Activated naive CD8-positive, alpha-beta T cell treated with anti-CD3 and anti-CD28 coated beads, Interleukin-2, amount 50 U/mL, for 24 hours (primary cell): ENCODE measurements around the gene DAND5.
"Not testable (repeated sequence)": the region's sequence is repeated elsewhere in the genome, so short reads cannot be mapped to it uniquely, and the experiment has no call there.

Experiments used
- ATAC-seq: fragments of 150-1000 bp; cut with Tn5 transposase; one replicate; pipeline ENCODE4 v1.10.0; 2021
- DNase-seq: peaks from one replicate; pipeline ENCODE4 v3.0.0; 2021
- H3K27ac Mint-ChIP-seq: one replicate; pipeline ENCODE4 v1.8.0; 2021; ENCODE audit warnings: mild to moderate bottlenecking, mixed read lengths
- H3K27me3 Mint-ChIP-seq: one replicate; pipeline ENCODE4 v1.8.0; 2021; ENCODE audit warnings: mixed read lengths
- H3K36me3 Mint-ChIP-seq: one replicate; pipeline ENCODE4 v1.8.0; 2021; ENCODE audit warnings: low read depth, mixed read lengths
- H3K4me1 Mint-ChIP-seq: one replicate; pipeline ENCODE4 v1.8.0; 2021; ENCODE audit warnings: mixed read lengths
- H3K4me3 Mint-ChIP-seq: one replicate; pipeline ENCODE4 v1.8.0; 2021; ENCODE audit warnings: mild to moderate bottlenecking, moderate library complexity, mixed read lengths
- H3K9me3 Mint-ChIP-seq: one replicate; pipeline ENCODE4 v1.8.0; 2021; ENCODE audit warnings: mixed read lengths

DAND5 gene

DNA sequence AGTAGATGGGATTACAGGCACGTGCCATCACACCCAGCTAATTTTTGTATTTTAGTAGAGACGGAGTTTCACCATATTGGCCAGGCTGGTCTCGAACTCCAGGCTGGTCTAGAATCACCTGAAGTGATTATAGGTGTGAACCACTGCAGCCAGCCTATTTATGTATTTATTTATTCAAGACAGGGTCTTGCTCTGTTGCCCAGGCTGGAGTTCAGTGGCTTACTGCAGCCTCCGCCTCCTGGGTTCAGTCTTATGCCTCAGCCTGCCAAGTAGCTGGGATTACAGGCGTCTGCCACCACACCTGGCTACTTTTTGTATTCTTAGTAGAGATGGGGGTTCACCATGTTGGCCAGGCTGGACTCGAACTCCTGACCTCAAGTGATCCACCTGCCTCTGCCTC, 17.3 kb upstream of the DAND5 start:
- peaks cover 44% of the 10 kb centered on the region for H3K4me1 Mint-ChIP-seq
- not testable (repeated sequence) for H3K9me3 Mint-ChIP-seq, H3K27me3 Mint-ChIP-seq, ATAC-seq, DNase-seq, H3K27ac Mint-ChIP-seq, H3K4me3 Mint-ChIP-seq
- peaks cover 64% of the 10 kb centered on the region for H3K36me3 Mint-ChIP-seq

DNA sequence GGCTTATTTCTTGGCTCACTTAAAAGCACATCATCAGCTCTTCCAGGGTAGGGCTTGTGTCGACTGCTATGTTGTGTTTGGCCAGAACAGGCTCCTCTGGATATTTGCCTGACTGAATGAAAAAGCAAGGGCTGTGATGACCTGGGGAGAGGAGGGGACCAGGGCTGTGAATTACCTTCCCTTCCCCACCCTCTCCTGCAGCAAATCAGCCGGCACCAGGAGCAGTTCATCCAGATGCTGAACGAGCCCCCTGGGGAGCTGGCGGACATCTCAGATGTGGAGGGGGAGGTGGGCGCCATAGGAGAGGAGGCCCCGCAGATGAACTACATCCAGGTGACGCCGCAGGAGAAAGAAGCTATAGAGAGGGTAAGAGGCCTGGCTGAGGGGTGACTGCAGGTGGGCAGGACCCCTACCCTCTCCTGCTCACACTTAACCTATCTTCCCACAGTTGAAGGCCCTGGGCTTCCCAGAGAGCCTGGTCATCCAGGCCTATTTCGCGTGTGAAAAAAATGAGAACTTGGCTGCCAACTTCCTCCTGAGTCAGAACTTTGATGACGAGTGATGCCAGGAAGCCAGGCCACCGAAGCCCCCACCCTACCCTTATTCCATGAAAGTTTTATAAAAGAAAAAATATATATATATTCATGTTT, 16.8 kb upstream of the DAND5 start:
- H3K36me3 Mint-ChIP-seq, result peaks cover 59% of the 10 kb centered on the region
- DNase-seq (no peak), ATAC-seq (no peak)
- H3K4me3 Mint-ChIP-seq, result no peak overlapping the region
- H3K27ac Mint-ChIP-seq, result no peak overlapping the region
- H3K9me3 Mint-ChIP-seq, result no peaks in the 10 kb centered on the region
- H3K4me1 Mint-ChIP-seq, result peaks cover 43% of the 10 kb centered on the region
- no peaks in the 10 kb centered on the region for H3K27me3 Mint-ChIP-seq

- ATAC-seq (no peak), DNase-seq (no peak)
- H3K4me1 Mint-ChIP-seq, result peaks cover 41% of the 10 kb centered on the region
- no peaks in the 10 kb centered on the region for H3K9me3 Mint-ChIP-seq
- H3K27me3 Mint-ChIP-seq, result no peaks in the 10 kb centered on the region
- H3K27ac Mint-ChIP-seq, result no peak overlapping the region
- H3K36me3 Mint-ChIP-seq, result peaks cover 54% of the 10 kb centered on the region
- no peak overlapping the region for H3K4me3 Mint-ChIP-seq
Measured at GRCh38 chr19:12953138-12953798, 16.1 kb upstream of the DAND5 start.

DNA sequence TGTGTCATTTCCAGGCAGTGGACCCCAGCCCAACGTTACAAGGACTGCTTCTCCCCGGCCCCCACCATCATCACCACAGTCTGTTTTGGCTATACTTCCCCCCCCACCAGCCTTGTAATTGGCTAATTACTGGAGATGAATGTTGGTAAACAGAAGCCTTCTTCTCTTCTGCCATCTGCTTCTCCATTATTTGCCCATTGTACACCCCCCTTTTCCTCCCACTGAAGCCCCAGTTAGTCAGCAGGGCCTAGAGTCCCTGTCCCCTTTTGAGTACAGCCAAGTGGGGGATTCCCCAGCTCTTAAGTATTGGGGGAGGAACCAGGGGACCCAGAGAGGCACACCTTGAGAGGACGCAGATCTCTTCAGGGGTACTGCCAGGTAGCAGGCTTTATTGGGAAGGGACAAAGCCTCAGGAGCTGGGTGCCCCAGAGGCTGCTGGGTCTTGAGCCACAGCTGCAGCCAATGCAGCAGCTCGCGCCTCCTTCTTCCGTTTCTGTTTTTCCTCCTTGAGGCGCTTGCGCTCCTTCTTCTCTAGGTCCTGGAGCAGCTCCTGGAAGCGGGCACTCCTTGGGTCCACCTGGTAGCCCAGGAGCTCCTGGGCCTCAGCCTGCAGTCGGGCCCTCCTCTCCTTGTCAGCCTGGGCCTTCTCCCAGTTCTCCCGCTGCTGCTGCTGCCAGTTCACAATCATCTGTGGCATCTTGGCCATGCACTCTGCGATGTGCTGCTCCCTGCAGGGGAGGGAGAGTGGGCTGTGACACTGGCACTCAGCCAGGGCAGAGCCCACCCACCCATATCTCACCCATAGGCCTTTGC, 15.4 kb upstream of the DAND5 start:
- H3K4me3 Mint-ChIP-seq, result peak overlapping the region; percentile 82
- peak; percentile 9 for ATAC-seq

DNA sequence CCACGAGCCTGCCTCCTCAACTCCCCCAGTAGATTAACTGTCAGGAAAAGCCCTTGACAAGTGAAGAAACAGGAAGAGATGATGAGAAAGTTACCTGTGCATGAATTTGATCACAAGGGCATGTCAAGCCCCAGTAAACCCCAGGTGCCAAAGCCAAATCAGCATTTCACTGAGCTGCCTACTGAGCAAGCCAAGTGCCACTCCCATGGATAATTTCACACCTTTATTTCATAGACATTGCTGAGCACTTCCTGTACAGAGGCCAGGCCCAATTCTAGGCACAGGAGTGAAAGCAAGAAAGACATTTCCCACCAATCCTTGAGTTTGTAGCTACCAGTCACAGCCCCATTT, 14.8 kb upstream of the DAND5 start:
- ATAC-seq (no peak), DNase-seq (no peak)
- Mint-ChIP-seq H3K4me3 (peak overlapping the region; percentile 82), H3K36me3 (peaks cover 48% of the 10 kb centered on the region), H3K27ac (peak overlapping the region; percentile 71), H3K4me1 (peaks cover 41% of the 10 kb centered on the region), H3K27me3 (no peaks in the 10 kb centered on the region), H3K9me3 (no peaks in the 10 kb centered on the region)

More for the DNA sequence above, 15.4 kb upstream of the DAND5 start:
- DNase-seq, result no peak
- no peaks in the 10 kb centered on the region for H3K27me3 Mint-ChIP-seq
- peaks cover 41% of the 10 kb centered on the region for H3K4me1 Mint-ChIP-seq
- no peaks in the 10 kb centered on the region for H3K9me3 Mint-ChIP-seq
- H3K27ac Mint-ChIP-seq, result peak overlapping the region; percentile 71
- H3K36me3 Mint-ChIP-seq, result peaks cover 51% of the 10 kb centered on the region

DNA sequence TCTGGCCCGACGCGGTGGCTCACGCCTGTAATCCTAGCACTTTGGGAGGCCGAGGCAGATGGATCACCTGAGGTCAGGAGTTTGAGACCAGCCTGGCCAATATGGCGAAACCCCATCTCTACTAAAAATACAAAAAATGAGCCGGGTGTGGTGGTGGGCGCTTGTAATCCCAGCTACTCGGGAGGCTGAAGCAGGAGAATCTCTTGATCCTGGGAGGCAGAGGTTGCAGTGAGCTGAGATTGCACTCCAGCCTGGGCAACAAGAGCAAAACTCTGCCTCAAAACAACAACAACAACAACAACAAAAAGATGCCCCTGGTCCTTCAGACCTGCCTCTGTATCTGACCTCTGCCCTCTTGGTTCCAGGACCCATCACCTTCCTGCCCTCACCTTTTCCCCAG, 13.8 kb upstream of the DAND5 start:
- H3K27me3 Mint-ChIP-seq, ATAC-seq, H3K9me3 Mint-ChIP-seq, DNase-seq: not testable (repeated sequence)
- Mint-ChIP-seq H3K4me1 (peaks cover 39% of the 10 kb centered on the region), H3K27ac (peak overlapping the region; percentile 71), H3K36me3 (peaks cover 38% of the 10 kb centered on the region), H3K4me3 (peak overlapping the region; percentile 82)

- Mint-ChIP-seq H3K4me1 (peaks cover 39% of the 10 kb centered on the region), H3K36me3 (peaks cover 34% of the 10 kb centered on the region), H3K4me3 (peak overlapping the region; percentile 82), H3K9me3 (no peaks in the 10 kb centered on the region), H3K27ac (peak overlapping the region; percentile 71), H3K27me3 (no peaks in the 10 kb centered on the region)
- DNase-seq (no peak), ATAC-seq (no peak)
Measured at GRCh38 chr19:12955996-12956395, 13.4 kb upstream of the DAND5 start.

DNA sequence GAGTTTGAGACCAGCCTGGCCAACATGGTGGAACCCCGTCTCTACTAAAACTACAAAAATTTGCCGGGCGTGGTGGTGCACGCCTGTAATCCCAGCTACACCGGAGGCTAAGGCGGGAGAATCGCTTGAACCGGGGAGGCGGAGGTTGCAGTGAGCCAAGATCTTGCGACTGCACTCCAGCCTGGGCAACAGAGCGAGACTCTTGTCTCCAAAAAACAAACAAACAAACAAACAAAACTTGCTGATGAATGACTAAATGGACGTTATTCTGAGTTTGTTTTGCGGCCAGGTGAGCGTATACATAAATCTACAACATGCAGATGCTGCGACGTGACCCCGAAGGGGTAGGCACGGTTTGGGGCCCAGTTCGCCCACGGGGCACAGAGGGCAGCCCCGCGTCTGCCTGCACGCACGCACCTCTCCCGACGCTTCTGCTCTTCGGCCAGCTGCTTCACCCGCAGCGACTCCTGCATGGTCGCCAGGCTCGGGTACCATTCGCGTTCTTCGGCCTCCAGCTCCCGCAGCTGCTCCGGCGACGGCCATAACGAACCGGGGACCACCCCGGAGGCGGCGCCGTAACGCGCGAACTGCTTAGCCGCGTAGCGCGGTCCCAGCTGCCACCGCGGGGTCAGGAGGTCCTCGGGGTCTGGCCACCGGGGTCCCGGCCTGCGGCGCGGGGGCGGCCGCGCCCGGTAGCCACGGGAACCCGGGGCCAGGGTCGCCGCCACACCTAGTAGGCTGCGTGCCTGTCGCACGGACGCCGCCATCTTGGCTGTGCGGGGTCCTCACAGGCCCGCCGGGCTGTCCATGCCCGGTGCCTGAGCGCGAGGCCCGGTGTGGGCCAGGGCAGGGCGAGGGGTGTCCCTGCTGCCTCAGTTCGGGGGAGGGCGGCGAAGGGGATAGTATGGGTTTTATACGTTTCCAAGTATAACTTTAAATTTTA, 12.7 kb upstream of the DAND5 start, which contains the start of gene GADD45GIP1:
Gene GADD45GIP1, minus strand, starts transcription at position 778 of the 943 bp plus-strand sequence. Its CDS starts 11 bp downstream, at position 767.
- Mint-ChIP-seq H3K4me1 (peaks cover 37% of the 10 kb centered on the region), H3K27me3 (no peaks in the 10 kb centered on the region), H3K27ac (peak within 1 kb of the TSS; percentile 93), H3K9me3 (no peaks in the 10 kb centered on the region), H3K4me3 (peak within 1 kb of the TSS; percentile 82), H3K36me3 (peaks cover 28% of the 10 kb centered on the region)
- ATAC-seq (peak; percentile 93), DNase-seq (peak; percentile 87)

DNA sequence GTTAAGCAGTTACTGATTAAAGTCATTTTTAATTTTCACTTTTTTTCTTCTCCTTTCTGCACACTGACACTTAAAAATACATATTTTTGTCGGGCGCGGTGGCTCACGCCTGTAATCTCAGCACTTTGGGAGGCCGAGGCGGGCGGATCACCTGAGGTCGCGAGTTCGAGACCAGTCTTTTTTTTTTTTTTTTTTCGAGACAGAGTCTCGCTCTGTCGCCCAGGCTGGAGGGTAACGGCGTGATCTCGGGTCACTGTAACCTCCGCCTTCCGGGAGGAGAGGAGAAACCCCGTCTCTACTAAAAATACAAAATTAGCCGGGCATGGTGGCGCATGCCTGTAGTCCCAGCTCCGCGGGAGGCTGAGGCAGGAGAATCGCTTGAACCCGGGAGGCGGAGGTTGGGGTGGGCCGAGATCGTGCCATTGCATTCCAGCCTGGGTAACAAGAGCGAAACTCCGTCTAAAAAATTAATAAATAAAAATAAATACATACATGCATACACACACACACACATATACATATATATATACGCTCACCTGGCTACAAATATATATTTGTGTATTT, 11.9 kb upstream of the DAND5 start:
- H3K27me3 Mint-ChIP-seq, H3K9me3 Mint-ChIP-seq, DNase-seq: not testable (repeated sequence)
- peaks cover 26% of the 10 kb centered on the region for H3K36me3 Mint-ChIP-seq
- ATAC-seq, result peak; percentile 5
- H3K4me1 Mint-ChIP-seq, result peaks cover 36% of the 10 kb centered on the region
- H3K27ac Mint-ChIP-seq, result peak overlapping the region; percentile 93
- peak overlapping the region; percentile 82 for H3K4me3 Mint-ChIP-seq

GRCh38 chr19:12959481-12959880, 9.9 kb upstream of the DAND5 start:
- no peak for DNase-seq
- H3K9me3 Mint-ChIP-seq, result no peaks in the 10 kb centered on the region
- H3K27me3 Mint-ChIP-seq, result peaks cover 5% of the 10 kb centered on the region
- peaks cover 22% of the 10 kb centered on the region for H3K4me1 Mint-ChIP-seq
- peaks cover 16% of the 10 kb centered on the region for H3K36me3 Mint-ChIP-seq
- ATAC-seq, result no peak
- H3K27ac Mint-ChIP-seq, result no peak overlapping the region
- H3K4me3 Mint-ChIP-seq, result no peak overlapping the region

DNA sequence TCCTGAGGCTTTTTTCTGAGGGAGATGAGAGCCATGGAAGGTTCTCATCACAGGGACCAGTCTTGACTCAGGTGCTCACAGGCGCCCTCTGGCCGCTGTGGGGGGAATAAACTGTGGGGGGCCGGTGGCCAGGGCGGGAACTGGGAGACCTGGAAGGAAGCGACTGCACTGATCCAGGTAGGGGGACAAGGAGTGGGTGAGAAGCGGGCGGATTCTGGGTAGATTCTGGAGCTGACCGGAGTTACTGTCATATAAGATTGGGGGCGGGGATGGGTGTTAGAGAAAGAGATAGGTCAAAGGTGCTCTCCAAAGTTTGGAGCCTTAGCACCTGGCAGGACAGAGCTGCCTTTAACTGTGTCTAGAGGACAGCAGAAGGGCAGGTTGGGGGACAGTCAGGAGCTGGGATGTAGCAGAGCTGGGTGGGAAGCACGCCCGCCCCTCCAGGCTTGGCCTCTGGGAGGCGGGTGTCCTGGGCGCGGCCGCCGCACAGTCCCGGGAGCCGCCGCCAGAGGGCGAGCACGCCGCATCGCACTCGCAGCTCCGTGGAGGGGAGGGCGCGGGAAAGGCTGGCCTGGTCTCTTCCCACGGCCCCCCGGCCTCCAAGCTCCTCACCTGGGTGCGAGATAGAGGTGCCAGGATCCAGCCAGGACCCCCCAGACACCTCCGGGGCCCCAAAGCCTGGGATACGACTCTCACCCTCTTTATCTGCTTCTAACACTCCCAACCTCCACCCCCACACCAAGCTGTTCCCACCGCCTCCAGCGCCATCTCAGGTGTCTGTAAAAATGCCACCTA, 4.2 kb upstream of the DAND5 start:
- ATAC-seq, result peak; percentile 96
- H3K27ac Mint-ChIP-seq, result peak overlapping the region; percentile 81

DNA sequence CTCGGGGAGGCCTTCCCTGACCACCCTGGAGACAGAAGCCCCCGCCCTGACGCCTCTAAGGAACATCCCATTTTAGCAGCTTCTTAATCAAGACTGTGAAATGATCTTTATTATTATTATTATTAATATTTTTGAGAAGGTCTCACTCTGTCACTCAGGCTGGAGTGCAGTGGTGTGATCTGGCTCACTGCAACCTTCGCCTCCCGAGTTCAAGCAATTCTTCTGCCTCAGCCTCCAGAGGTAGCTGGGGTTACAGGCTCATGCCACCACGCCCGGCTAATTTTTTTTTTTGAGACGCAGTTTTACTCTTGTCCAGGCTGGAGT, 3.6 kb upstream of the DAND5 start:
- peak overlapping the region; percentile 40 for H3K4me3 Mint-ChIP-seq
- H3K27ac Mint-ChIP-seq, result no peak overlapping the region
- H3K27me3 Mint-ChIP-seq, result peaks cover 5% of the 10 kb centered on the region
- no peaks in the 10 kb centered on the region for H3K9me3 Mint-ChIP-seq
- no peaks in the 10 kb centered on the region for H3K36me3 Mint-ChIP-seq
- ATAC-seq (no peak), DNase-seq (no peak)
- H3K4me1 Mint-ChIP-seq, result peaks cover 12% of the 10 kb centered on the region

More for the DNA sequence above, 4.2 kb upstream of the DAND5 start:
- H3K9me3 Mint-ChIP-seq, result no peaks in the 10 kb centered on the region
- peak overlapping the region; percentile 86 for H3K4me3 Mint-ChIP-seq
- peaks cover 5% of the 10 kb centered on the region for H3K27me3 Mint-ChIP-seq
- H3K36me3 Mint-ChIP-seq, result no peaks in the 10 kb centered on the region
- H3K4me1 Mint-ChIP-seq, result peaks cover 10% of the 10 kb centered on the region
- DNase-seq, result peak; percentile 92

DNA sequence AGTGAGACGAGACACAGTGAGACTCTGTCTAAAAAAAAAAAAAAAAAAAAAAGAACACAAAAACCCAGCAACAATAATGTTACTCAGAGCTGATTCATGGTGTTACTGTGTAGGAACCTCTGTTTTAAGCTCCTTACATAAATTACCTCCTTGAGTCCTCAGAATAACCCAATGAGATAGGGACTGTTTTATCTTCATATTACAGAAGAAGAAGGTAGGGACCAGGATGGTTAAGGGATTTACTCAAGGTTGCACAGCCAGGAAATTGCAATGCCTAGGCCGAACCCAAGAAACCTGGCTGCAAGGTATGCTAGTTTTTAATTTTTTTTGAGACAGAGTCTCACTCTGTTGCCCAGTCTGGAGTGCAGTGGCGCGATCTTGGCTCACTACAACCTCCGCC, 1.5 kb upstream of the DAND5 start:
- Mint-ChIP-seq H3K27ac (no peak overlapping the region), H3K9me3 (no peaks in the 10 kb centered on the region), H3K27me3 (peaks cover 2% of the 10 kb centered on the region), H3K4me1 (peaks cover 12% of the 10 kb centered on the region), H3K4me3 (no peak overlapping the region), H3K36me3 (no peaks in the 10 kb centered on the region)
- DNase-seq (no peak), ATAC-seq (no peak)
